Stimulated activated CD4-positive, alpha-beta T cell treated with anti-CD3 and anti-CD28 coated beads, Interleukin-2, amount 100 ng/mL, for 4 hours (primary cell): Measurements from ENCODE around the gene TMPRSS9.
"Not testable (repeated sequence)": the region's sequence is repeated elsewhere in the genome, so short reads cannot be mapped to it uniquely, and the experiment has no call there.

ENCODE experiments used
- DNase-seq: peaks from one replicate; pipeline ENCODE4 v3.0.0-alpha.2; 2020; ENCODE audit warnings: low read depth

Gene TMPRSS9

DNA sequence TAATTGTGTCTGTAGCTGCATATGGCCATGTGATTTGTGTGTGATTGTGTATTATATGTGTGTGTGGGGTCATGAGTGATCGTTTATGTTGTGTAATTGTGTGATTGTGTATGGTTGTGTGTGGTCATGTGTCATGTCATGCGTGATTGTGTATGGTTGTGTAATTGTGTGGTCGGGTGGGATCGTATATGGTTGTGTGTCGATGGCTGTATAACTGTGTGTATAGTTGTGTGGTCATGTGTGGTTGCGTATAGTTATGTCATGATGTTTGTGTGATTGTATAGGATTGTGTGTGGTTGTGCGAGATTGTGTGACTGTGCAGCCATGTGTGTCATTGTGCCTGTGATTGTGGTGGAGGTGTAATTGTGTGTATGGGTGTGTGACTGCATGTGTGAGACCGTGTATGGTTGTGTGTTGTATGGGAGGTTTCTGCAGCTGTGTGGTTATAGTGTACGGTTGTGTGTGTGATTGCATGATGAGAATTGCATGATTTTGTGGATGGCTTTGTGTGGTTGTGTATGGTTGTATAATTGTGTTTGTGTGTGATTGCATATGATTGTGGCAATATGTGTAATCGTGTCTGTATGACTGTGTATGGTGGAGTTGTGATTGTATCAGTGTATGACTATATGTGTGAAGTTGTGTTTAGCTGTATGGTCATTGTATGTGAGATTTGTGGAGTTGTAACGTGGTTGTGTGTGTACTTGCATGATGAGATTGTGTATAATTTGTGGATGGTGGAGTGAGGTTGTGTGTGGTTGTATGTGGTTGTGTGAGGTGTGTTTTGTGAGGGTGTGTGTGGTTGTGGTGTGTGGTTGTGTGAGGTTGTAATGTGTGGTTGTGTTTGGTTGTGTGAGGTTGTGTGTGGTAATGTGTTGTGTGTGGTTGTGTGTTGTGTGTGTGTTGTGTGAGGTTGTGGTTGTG is 2.2 kb downstream of the TMPRSS9 start:
- no peak for DNase-seq

DNA sequence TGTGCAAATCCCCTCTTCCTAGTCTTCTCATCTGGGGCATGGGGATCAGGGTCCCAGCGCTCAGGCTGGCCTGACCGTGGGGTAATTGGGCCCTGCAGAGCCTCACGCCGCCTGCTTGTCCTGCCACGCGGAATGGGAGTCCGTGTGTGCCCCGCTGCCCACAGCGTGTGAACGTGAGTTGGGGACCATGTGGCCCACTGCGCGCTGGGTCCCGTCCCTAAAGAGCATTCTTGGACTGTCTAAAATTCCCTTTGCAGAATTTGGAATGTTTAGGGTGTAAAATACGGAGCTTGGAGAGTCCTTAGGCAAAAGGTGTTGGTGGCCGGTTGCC is 2.9 kb downstream of the TMPRSS9 start:
- no peak for DNase-seq

DNA sequence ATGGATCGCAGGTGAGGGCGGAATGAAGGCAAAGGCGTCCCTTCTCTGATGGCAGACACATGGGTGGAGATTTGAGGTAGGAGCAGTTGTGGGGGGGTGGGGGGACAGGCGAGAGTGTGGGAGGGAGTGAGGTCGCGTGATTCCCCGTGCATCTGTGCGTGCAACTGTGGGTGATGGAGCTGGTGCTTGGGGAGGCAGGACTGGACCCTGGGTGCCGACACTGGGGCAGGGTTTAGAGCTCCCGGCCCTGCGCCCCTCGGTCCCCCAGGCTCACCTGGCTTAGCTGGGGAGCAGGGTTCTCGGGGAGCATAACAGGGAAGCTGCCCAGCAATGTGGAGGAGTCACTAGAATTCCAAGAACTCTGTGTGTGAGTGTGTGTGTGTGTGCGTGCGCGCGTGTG is 3.4 kb downstream of the TMPRSS9 start:
- no peak for DNase-seq

DNA sequence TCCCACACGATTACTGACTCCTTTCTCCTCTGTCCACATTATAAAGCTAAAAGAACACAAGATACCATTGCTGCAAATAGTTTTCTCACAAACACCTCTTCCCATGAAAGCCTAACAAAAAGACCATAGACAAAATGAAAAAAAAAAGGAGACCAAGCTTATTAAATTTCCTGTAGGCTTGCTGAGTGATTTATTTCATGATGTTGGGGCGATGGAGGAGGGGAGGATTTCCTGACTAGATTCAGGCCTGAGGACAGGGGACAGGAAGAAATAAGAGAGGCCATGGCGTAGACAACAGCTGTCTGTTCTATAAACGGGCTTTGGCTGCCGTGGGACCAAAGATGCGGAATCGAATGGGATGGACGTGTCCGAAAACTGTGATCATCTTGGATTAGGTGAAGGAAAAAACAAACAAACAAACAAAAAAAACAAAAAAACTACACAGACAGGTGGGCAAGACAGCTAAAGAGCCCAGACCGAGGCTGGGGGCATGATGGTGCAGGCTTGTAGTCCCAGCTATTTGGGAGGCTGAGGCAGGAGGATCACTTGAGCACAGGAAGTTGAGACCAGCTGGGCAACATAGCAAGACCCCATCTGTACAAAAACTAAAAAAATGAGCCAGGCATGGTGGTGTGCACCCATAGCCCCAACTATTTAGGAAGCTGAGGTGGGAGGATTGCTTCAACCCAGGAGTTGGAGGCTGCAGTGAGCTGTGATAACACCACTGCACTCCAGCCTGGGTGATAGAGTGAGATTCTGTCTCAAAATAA is 5.3 kb downstream of the TMPRSS9 start:
- no peak for DNase-seq

DNA sequence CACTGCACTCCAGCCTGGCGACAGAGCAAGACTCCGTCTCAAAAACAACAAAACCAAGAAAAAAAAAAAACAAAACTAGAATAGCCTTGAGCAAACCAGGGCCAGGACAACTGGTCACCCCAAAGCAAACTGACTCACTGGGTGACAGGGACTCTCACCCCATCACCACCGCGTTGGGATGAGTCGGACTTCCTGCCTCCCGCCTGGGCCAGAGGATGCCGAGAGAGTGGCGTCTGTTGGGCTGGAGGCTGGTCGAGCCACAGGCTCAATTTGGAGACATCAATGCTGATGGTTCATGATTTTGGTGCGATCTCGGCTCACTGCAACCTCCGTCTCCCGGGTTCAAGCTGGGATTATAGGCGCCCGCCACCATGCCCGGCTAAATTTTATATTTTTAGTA is 11.6 kb downstream of the TMPRSS9 start:
- DNase-seq = no peak

DNA sequence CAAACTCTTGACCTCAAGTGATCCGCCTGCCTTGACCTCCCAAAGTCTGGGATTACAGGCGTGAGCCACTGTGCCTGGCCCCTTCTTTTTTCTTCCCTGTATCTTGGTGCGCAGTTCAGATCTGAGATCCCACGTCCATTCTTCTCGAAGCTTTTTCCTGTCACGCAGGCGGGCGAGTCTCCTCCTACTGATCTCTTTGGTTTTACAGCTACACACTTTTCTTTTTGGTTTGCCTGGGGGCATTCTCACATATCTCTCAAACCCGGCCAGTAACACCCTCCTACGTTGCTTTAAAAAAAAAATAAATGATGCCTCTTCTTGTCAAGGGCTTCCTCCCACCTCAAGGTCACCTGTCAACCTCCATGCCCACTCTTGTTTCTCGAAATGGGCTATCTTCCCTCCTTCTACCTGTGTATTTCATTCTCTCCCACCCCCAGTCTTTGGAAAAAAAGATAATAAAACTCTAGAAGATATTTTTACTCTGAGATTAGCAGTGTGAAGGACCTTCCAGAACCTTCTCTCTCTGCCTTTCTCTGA is 12.1 kb downstream of the TMPRSS9 start:
- DNase-seq = no peak

DNA sequence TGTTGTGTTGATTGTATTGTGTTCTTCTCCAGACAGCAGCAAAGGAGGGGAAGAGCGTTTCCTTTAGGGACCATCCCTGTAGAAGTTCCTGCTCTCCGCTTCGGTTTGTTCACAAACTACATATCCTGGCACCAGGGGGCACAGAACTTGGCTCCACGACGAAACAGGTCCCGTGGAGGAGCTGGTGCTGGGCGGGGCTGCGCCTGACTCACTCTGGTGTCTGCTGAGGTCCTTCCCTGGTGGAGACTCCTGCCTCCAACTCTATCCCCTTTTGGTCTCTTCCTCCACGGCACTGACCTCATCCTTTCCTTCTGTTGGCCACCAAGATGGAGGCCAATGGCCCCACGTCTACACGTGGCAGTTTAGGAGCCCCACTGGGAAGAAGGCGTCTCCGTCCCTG is 14.7 kb downstream of the TMPRSS9 start:
- no peak for DNase-seq

DNA sequence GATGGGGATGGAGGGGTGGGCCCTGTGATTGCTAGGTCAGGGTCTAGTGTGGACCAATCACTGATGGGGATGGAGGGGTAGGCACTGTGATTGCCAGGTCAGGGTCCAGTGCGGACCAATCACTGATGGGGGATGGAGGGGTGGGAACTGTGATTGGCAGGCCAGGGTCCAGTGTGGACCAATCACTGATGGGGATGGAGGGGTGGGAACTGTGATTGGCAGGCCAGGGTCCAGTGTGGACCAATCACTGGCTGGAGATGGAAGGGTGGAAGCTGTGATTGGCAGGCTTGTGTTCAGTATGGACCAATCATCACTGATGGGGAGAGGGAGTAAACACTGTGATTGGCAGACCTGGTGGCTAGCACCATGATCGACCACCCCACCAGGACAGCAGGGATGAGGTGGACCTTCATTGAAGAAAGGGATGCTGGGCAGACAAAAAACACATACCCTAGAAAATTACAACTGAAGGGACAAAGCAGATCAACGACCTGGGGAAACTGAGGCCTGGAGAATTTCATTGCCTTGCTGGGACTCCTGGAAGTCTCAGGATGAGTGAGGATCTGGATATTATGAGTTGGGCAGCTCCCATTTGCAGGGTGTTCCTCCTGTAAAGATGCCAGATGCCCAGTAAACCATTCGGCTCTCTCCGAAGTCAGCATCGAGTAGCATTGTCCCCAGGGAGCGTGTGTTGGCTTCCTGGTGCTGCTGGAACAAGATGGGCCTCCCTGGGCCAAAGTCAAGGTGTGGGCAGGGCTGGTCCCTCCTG is 15.5 kb downstream of the TMPRSS9 start:
- DNase-seq = no peak

DNA sequence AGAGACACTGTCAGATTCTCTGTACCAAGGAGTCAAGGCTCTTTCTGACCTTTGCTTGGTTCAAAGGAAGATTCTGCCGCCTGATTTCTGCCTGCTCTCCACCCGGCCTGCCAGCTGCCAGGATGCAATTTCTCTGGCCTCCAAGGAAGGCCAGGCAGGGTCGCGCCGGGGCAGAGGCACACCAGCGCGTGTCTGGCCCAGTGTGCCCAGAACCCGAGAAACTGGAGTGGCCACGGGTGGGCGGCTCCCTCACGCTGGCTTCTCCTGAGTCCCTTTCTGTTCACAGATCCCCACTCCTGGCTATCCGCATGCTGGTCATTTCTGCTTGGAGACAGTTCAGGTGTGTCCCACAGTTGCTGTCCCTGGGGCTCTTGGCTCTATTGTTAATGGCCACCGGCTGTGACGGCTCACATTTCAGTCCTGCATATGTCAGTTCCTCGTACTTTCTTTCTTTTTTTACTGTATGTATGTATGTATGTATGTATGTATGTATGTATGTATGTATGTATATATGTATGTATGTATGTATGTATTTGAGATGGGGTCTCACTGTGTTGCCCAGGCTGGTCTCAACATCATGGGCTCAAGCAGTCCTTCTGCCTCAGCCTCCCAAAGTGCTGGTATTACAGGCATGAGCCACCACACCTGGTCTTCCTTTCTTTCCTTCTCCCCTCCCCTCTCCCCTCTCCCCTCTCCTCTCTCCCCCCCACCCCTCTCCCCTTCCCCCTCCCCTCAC is 16.9 kb downstream of the TMPRSS9 start:
- DNase-seq = no peak

DNA sequence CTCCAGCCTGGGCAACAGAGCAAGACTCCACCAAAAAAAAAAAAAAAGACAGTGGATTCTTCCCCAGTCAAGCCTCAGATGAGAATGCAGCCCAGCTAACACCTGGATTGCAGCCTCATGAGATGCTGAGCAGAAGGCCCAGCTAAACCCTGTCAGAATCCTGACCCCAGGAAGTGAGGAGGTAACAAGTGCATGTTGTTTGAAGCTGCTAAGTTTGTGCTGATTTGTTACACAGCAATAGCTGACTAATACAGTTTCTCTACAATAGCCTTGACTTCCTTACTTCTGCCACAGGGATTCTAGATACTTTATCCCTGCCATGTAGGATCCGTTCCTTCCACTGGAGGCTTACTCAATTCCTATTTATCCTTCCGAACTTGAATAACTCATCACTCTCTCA is 20.5 kb downstream of the TMPRSS9 start:
- DNase-seq = no peak

DNA sequence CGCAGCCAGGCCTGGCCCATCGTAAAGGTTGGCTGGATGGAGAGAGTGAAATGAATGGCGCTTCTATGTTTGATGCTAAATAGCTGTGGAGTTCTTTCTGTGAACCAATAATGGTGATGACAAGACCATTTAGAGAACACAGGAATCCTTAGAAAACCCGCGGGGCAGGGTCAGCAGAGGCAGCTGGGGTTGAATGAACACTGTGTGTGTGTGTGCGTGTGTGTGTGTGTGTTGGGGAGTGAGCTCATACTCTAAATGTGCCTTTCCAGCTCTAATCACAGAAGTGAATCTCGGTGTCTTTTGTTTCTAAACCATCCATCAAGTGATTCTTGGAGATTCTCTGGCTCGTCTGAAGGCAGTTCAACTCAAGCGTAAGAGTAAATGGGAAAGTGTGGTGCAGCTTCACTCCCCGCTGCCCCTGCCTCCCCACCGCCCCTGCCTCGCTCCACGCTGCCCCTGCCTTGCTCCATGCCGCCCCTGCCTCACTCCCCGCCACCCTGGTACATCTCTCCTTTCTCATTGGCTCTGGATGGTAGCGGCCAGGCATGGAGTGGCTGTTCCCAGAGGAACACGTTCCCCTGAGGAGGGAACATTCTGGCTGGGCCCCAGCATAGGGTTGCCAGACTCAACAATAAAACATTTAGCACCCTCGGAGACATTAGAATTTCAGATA is 21.2 kb downstream of the TMPRSS9 start:
- DNase-seq = no peak

DNA sequence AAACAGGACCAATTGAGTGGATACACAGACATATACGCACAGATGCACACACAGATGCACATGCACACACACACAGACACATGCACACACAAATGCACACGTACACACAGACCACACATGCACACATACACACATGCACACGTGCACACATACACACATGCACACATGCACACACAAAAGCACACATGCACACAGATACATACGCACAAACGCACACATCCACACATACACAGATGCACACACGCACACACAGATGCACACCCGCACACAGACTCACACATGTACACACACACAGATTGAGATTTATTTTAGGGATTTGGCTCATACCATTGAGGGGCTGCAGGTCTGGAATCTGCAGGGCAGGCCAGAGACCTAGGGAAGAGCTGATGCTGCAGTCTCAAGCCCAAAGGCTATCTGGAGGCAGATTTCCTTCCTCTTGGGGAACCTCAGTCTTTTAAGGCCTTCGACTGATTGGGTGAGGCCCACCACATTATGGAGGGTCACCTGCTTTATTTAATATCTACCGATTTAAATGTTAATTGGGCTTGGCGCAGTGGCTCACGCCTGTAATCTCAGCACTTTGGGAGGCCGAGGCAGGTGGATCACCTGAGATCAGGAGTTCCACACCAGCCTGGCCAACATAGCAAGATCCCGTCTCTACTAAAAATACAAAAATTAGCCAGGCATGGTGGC is 22.6 kb downstream of the TMPRSS9 start:
- no peak for DNase-seq

DNA sequence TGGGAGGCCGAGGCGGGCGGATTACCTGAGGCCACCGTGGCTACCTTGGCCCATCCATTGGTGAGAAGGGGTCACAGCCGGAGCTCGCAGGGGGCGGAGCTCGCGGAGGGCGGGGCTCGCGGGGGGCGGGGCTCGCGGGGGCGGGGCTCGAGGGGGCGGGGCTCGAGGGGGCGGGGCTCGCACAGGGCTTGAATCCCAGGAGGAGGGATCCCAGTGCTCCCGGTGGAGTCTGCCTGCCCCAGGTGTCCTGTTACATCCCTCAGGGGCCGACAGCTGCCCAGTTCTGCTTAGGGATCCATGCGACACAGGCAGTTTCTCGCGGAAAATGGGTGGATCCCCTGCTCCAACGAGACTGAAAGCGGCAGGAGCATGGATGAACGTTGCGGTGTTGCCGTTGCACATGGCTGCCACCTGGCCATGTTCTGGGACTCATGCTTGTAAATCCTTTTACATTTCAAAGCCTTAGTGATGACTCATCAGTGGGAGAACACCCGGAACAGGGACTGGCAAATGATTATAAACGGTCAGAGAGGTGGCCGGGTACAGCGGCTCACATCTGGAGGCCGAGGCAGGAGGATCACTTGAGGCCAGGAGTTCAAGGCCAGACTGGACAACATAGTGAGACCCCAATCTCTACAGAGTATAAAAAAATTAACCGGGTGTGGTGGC is 25.1 kb downstream of the TMPRSS9 start:
- DNase-seq = no peak

DNA sequence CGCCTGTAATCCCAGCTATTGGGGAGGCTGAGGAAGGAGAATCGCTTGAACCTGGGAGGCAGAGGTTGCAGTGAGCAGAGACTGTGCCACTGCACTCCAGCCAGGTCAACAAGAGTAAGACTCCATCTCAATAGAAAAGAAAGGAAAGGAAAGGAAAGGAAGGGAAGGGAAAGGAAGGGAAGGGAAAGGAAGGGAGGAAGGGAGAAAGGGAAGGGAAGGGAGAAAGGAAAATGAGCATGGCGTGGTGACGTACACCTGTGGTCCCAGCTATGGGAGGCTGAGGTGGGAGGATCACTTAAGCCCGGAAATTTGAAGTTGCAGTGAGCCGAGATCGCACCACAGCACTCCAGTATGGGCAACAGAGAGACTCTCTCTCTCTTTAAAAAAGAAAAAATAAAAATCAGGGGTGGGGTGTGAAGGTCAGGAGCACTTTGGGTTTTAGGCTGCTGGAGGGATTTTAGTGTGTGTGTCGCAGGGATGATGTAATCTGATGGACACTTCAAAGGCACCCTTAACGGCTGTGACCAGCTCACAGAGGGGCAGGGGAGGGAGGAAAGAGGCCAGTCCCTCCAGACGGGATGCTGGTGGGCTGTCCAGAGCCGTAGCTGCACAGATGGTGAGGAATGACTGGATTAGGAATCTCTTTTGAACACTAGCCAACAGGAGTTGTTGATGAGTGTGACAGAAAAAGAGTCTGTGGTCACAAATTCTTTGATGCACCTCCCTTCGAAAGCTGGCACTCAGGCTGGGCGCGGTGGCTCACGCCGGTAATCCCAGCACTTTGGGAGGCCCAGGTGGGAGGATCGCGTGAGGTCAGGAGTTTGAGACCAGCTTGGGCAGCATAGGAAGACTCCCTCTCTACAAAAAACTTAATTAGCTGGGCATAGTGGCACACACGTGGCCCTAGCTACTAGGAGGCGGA is 27.6 kb downstream of the TMPRSS9 start:
- no peak for DNase-seq

DNA sequence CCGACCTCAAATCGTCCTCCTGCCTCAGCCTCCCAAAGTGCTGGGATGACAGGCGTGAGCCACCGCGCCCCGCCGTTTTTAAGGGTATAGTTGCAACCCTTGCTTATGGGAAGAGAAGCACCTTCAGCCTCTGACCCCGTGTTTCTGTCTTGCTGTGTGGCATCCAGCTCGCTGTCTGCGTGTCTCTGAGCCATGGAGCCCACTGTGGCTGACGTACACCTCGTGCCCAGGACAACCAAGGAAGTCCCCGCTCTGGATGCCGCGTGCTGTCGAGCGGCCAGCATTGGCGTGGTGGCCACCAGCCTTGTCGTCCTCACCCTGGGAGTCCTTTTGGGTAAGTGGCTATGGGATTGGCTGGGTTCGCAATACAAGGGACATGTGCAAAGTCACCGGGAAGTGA is 29.5 kb downstream of the TMPRSS9 start:
- no peak for DNase-seq

DNA sequence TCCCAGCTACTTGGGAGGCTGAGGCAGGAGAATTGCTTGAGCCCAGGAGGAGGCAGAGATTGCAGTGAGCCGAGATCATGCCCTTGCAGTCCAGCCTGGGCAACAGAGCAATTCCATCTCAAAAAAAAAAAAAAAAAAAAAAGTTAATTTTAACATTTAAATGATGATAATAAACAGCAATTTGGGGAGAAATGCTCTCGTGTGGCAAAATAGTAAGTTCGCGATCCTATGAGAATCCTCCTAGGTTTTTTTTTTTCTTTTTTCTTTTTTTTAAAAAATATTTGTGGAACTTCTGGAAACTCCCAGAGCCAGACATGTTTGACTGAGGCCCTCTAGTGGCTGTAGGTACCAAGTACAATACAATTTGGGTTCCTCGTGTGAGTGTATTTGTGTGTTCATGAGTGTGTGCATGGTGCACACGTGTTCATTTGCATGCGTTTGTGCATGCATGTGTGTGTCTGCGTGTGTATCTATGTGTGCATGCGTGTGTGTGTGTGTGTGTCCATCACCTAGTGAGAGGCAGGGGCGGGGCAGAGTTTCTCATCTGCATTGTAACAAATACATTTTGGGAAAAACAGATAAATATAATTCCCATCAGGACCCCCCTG is 31.2 kb downstream of the TMPRSS9 start:
- DNase-seq = peak; percentile 14

DNA sequence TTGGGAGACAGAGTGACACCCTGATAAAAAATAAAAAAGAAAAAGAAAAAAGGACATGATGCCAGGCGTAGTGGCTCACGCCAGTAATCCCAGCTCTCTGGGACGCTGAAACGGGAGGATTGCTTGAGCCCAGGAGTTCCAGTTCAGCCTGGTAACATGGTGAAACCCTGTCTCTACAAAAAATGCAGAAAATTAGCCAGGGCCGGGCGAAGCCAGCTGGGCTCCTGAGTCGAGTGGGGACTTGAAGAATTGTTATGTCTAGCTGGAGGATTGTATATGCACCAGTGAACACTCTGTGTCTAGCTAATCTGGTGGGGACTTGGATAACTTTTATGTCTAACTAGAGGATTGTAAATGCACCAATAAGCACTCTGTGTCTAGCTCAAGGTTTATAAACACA is 32.3 kb downstream of the TMPRSS9 start:
- DNase-seq = no peak

DNA sequence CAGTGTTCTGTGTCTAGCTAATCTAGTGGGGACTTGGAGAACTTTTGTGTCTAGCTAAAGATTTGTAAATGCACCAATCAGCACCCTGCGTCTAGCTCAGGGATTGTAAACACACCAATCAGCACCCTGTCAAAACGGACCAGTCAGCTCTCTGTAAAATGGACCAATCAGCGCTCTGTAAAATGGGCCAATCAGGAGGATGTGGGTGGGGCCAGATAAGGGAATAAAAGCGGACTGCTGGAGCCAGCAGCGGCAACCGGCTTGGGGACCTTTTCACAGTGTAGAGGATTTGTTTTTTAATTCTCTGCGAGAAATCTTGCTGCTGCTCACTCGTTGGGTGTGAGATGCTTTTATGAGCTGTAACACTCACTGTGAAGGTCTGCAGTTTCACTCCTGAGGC is 32.8 kb downstream of the TMPRSS9 start:
- DNase-seq = not testable (repeated sequence)
